ENCODE data around the gene APOL1. TPM values are rescaled to one million over a fixed set of nuclear protein-coding genes. Genes with fewer than 3 reads are reported as not detected.
A peak's percentile ranks its signal among the peaks of the same experiment; 100 is the strongest.

APOL1 gene
- polyA plus RNA-seq, 2 of the 4 experiments (the other 2 are of a cell fraction): 2.0 to 6.5 TPM

DNA sequence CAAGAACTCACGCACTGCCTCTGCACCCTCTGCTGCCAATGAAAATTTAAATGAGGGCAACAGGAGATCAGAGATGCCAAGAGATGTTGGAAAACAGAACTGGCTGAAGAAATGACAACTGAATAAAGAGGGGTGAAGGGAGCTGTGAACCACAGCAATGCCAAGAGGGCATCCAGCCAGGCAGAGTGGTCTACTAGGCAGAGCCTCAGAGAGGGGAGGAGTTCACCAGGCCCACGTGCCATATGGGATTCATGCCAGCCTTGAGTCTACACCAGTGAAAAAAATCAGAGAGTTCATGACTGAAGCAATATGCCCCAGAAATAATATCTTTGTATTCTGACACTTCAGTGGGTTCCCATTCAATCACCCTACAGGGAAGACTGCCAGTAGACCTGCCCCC is 18.0 kb upstream of the APOL1 start (continued):
- TF ChIP-seq, protein P1, sequence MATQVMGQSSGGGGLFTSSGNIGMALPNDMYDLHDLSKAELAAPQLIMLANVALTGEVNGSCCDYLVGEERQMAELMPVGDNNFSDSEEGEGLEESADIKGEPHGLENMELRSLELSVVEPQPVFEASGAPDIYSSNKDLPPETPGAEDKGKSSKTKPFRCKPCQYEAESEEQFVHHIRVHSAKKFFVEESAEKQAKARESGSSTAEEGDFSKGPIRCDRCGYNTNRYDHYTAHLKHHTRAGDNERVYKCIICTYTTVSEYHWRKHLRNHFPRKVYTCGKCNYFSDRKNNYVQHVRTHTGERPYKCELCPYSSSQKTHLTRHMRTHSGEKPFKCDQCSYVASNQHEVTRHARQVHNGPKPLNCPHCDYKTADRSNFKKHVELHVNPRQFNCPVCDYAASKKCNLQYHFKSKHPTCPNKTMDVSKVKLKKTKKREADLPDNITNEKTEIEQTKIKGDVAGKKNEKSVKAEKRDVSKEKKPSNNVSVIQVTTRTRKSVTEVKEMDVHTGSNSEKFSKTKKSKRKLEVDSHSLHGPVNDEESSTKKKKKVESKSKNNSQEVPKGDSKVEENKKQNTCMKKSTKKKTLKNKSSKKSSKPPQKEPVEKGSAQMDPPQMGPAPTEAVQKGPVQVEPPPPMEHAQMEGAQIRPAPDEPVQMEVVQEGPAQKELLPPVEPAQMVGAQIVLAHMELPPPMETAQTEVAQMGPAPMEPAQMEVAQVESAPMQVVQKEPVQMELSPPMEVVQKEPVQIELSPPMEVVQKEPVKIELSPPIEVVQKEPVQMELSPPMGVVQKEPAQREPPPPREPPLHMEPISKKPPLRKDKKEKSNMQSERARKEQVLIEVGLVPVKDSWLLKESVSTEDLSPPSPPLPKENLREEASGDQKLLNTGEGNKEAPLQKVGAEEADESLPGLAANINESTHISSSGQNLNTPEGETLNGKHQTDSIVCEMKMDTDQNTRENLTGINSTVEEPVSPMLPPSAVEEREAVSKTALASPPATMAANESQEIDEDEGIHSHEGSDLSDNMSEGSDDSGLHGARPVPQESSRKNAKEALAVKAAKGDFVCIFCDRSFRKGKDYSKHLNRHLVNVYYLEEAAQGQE (IDR thresholded peaks at IDR 0.05): no peak

DNA sequence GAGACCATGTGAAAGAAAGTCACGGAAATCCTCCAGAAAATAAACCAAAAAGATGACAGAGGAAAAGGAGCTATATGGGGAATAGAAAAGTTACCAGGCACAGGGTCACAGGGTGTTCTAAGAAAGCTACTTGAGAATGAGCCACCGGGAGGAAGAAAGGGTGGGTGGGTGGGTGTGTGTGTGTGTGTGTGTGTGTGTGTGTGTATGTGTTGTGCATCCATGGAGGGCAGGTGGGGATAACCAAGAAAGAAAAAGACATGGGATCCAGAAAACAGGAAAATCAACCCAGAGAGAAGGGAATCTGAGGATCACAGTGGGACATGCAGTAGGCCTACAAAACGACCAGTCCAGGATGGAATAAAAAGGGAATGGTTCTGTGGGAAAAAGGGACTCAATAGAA is 17.3 kb upstream of the APOL1 start:
- CTCF ChIA-PET: interaction anchor here (0.6 to 1.8 kb wide), 4 partner anchors 8 to 251 kb away, joined by 3 to 4 read pairs (median 4); no protein-coding TSS in a partner anchor

DNA sequence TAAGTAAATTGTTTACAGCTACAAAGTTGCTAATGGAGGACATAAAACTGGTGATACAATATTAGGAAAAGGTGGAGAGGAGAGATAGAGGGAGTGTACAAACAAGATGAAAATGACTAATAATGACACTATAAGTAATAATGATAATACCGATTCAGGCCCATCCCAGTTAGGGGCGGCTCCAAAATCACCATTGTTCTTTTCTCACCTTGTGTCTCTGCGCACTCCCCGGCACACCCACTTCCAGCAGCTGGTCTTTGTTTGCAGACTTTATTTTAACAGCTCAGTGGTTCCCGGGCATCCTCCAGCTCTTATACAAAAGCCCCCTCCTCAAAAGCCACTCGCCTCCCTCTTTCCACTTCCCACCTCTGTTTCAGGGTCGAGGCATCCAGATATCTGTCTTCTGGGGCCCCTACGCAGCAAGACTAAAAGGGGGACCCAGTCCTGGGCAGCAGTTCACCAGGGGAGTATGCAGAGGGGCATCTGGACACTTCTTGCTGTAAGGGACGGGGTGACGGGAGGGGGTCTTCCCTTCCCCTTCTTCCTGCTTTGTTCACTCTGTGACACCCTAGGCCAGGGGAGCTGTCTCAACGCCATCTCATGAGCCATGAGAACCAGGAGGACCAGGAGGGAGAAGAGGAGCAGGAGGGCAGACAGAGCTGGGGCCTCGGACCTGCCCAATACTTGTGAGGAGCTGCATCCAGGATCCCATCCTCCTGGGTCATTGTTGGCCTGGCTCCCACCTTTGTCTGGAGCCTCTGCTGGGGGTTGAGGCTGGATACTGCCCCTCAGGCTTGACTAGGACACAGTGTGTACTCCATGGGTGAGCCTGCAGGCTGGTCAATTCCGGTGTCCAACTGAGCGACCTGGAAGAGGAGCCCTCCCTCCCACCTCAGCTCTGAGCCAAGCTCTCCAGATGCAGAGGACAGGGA is 16.3 kb upstream of the APOL1 start:
- ATAC-seq (no peak), FAIRE-seq (no peak), DNase-seq (ENCODE audit: low read depth in 1 of 2, low spot score in 1 of 2) (no peak)
- Histone ChIP-seq H3K4me3 (no peak overlapping the region), H3K4me1 (peaks cover 18% of the 10 kb centered on the region), H3K9me3 (no peaks in the 10 kb centered on the region), H3K4me2 (peak overlapping the region; percentile 96; the same call in 1 of the 3 replicates), H3K27ac (no peak overlapping the region)
- CTCF ChIA-PET: interaction anchor here (0.9 to 2.9 kb wide), 4 partner anchors 7 to 42 kb away, joined by 3 to 14 read pairs (median 4); no protein-coding TSS in a partner anchor
- POLR2A ChIA-PET: no interaction called here
- TF ChIP-seq EHMT2 (IDR thresholded peaks at IDR 0.05; ENCODE audit: low read depth) (no peak), NR3C1 (IDR thresholded peaks at IDR 0.05) (no peak), NPAS2 (CRISPR knock-in tag; IDR thresholded peaks at IDR 0.05; ENCODE audit: borderline replicate concordance) (no peak), ZC3H11A (IDR thresholded peaks at IDR 0.05) (no peak), CEBPB (IDR thresholded peaks at IDR 0.05) (no peak), JUNB (IDR thresholded peaks at IDR 0.05) (no peak)
- TF ChIP-seq, protein P2, sequence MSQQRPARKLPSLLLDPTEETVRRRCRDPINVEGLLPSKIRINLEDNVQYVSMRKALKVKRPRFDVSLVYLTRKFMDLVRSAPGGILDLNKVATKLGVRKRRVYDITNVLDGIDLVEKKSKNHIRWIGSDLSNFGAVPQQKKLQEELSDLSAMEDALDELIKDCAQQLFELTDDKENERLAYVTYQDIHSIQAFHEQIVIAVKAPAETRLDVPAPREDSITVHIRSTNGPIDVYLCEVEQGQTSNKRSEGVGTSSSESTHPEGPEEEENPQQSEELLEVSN (IDR thresholded peaks at IDR 0.05; ENCODE audit: borderline replicate concordance, low read depth): no peak
- whole genome bisulfite sequencing (ENCODE audit: missing lambda C conversion rate): 84% methylated on average over 13 of the region's 14 CpGs

More for the DNA sequence above, 17.3 kb upstream of the APOL1 start:
- Histone ChIP-seq H3K4me2 (no peak overlapping the region), H3K4me1 (peaks cover 18% of the 10 kb centered on the region), H3K9me3 (no peaks in the 10 kb centered on the region), H3K27ac (no peak overlapping the region), H3K4me3 (no peak overlapping the region)
- 59% methylated on average over 3 of the region's 3 CpGs for WGBS (ENCODE audit: missing lambda C conversion rate)
- no peak for FAIRE-seq
- POLR2A ChIA-PET: no interaction called here
- DNase-seq (ENCODE audit: low read depth in 1 of 2, low spot score in 1 of 2): no peak
- ATAC-seq: no peak
- TF ChIP-seq CBX8 (IDR thresholded peaks at IDR 0.05) (no peak), FOSB (CRISPR knock-in tag; IDR thresholded peaks at IDR 0.05) (no peak), ZSCAN20 (CRISPR knock-in tag; IDR thresholded peaks at IDR 0.05) (no peak), PHF8 (IDR thresholded peaks at IDR 0.05; ENCODE audit: borderline replicate concordance, low read depth) (no peak)
- TF ChIP-seq, protein P3, sequence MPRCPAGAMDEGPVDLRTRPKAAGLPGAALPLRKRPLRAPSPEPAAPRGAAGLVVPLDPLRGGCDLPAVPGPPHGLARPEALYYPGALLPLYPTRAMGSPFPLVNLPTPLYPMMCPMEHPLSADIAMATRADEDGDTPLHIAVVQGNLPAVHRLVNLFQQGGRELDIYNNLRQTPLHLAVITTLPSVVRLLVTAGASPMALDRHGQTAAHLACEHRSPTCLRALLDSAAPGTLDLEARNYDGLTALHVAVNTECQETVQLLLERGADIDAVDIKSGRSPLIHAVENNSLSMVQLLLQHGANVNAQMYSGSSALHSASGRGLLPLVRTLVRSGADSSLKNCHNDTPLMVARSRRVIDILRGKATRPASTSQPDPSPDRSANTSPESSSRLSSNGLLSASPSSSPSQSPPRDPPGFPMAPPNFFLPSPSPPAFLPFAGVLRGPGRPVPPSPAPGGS (IDR thresholded peaks at IDR 0.05): no peak
